Lower leg skin (tissue), 3 donors: Measurements from ENCODE around the gene CCDC197.

Source experiments
- POLR2A ChIP-seq, 2 donors: fragments of 450-650 bp; IDR thresholded peaks; one replicate each; pipeline ENCODE4 v1.6.1; 2016 to 2017; ENCODE audit warnings: antibody characterized with exemption in 2 of 2, mild to moderate bottlenecking in 1 of 2, moderate library complexity in 1 of 2
- TF ChIP-seq, protein P1 (sequence below), 3 donors: fragments of 450-650 bp; IDR thresholded peaks; one replicate each; pipeline ENCODE4 v1.5.1; 2016; ENCODE audit warnings: antibody characterized with exemption in 3 of 3, mild to moderate bottlenecking in 3 of 3, moderate library complexity in 2 of 3

DNA sequence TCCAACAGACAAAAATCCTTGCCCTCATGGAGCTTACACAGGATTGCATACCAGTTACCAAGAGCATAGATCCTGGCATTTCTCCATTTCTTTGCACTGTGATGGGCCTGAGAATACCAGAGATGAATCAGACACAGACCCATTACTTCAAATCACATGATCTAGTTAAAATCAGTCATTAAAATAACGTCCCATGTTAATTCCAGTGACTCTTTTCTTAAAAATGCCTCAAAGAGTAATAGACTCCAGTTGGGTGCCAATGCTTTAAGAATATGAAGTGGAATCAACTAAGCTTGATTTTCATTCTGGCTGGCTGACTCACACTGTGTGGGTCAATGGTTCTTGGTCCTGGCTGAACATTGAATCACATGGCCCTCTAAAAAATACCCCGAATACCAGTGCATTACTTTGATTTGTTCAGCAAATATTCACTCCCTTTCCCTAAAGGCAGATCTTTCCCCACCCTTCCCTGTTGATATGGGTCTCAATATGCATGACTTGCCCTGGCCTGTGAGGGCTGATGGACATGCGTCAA is 31.7 kb upstream of the CCDC197 start:
- TF ChIP-seq, protein P1, sequence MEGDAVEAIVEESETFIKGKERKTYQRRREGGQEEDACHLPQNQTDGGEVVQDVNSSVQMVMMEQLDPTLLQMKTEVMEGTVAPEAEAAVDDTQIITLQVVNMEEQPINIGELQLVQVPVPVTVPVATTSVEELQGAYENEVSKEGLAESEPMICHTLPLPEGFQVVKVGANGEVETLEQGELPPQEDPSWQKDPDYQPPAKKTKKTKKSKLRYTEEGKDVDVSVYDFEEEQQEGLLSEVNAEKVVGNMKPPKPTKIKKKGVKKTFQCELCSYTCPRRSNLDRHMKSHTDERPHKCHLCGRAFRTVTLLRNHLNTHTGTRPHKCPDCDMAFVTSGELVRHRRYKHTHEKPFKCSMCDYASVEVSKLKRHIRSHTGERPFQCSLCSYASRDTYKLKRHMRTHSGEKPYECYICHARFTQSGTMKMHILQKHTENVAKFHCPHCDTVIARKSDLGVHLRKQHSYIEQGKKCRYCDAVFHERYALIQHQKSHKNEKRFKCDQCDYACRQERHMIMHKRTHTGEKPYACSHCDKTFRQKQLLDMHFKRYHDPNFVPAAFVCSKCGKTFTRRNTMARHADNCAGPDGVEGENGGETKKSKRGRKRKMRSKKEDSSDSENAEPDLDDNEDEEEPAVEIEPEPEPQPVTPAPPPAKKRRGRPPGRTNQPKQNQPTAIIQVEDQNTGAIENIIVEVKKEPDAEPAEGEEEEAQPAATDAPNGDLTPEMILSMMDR (IDR thresholded peaks at IDR 0.05) = no peak
- no peak for TF ChIP-seq POLR2A (IDR thresholded peaks at IDR 0.05)
